Caco-2 (cell line): ENCODE data around the gene CDA. TPM values are rescaled to one million over a fixed set of nuclear protein-coding genes. Genes with fewer than 3 reads are reported as not detected.

Experiments
- BruUV-seq: library from RNA; stranded (reverse); fragments of 400-500 nt; replicated peaks from 2 replicates; lab custom pipeline; 2021; lab: Mats Ljungman, UMichigan
- CTCF ChIA-PET: fragments of 300-600 bp; sonication (Branson Sonifier 250); formaldehyde crosslinking; loops from one replicate; lab custom pipeline; 2022; ENCODE audit warnings: antibody characterized with exemption; lab: Charles Lee
- POLR2A ChIA-PET: fragments of 300-600 bp; sonication (Branson Sonifier 250); formaldehyde crosslinking; loops from one replicate; lab custom pipeline; 2022; ENCODE audit warnings: antibody characterized with exemption; lab: Charles Lee
- DNase-seq, 2 experiments: peaks; one replicate each; pipeline versions ENCODE4 v3.0.0 to v3.0.0-alpha.2; 2020 to 2022
- H3K27me3 ChIP-seq: replicated peaks from 2 replicates; pipeline ENCODE4 v1.6.0; 2011; ENCODE audit warnings: low read length; ENCODE audit not compliant: control insufficient read depth, insufficient read depth
- H3K36me3 ChIP-seq: 2 replicates; pipeline ENCODE4 v1.5.1; 2011; ENCODE audit warnings: low read length; ENCODE audit not compliant: control insufficient read depth, insufficient read depth
- H3K4me1 ChIP-seq: fragments of 250-450 bp; sonication (Bioruptor Pico); 2 replicates; pipeline ENCODE4 v1.5.1; 2020; ENCODE audit warnings: mild to moderate bottlenecking
- H3K4me3 ChIP-seq: 2 replicates; pipeline ENCODE4 v1.5.1; 2011; ENCODE audit warnings: low read depth, mild to moderate bottlenecking, control low read depth, low read length
- H3K9me3 ChIP-seq: fragments of 250-450 bp; sonication (Bioruptor Pico); 2 replicates; pipeline ENCODE4 v1.5.1; 2020; ENCODE audit warnings: mild to moderate bottlenecking, moderate library complexity
- H3K27ac Mint-ChIP-seq: one replicate; pipeline ENCODE4 v1.8.0; 2022; ENCODE audit warnings: mixed read lengths; ENCODE audit not compliant: unreplicated experiment
- H3K27me3 Mint-ChIP-seq: one replicate; pipeline ENCODE4 v1.8.0; 2022; ENCODE audit warnings: mixed read lengths; ENCODE audit not compliant: insufficient read depth, unreplicated experiment
- H3K36me3 Mint-ChIP-seq: one replicate; pipeline ENCODE4 v1.8.0; 2022; ENCODE audit warnings: mild to moderate bottlenecking, mixed read lengths; ENCODE audit not compliant: insufficient read depth, unreplicated experiment
- H3K4me1 Mint-ChIP-seq: one replicate; pipeline ENCODE4 v1.8.0; 2022; ENCODE audit warnings: low read depth, mixed read lengths; ENCODE audit not compliant: unreplicated experiment
- H3K4me3 Mint-ChIP-seq: one replicate; pipeline ENCODE4 v1.8.0; 2022; ENCODE audit warnings: mild to moderate bottlenecking, moderate library complexity, mixed read lengths; ENCODE audit not compliant: unreplicated experiment
- H3K9me3 Mint-ChIP-seq: one replicate; pipeline ENCODE4 v1.8.0; 2022; ENCODE audit warnings: mixed read lengths; ENCODE audit not compliant: unreplicated experiment
- intact Hi-C: fragments of 100-400 bp; cut with micrococcal nuclease; formaldehyde crosslinking; loops from one replicate; pipeline ENCODE4 v1.10.0; 2022; ENCODE audit not compliant: unreplicated experiment
- total RNA-seq: library from RNA; stranded (reverse); gene quantifications from 2 replicates; pipeline ENCODE4 v1.2.3, GENCODE V29; 2022
- TF ChIP-seq, protein P1 (sequence below), 2 experiments: fragments of 200-600 bp in 1 of 2; IDR thresholded peaks; 1 replicate in 1 of 2; 2 replicates in 1 of 2; pipeline versions ENCODE4 v1.5.1 to v1.8.0; 2011 to 2022; ENCODE audit warnings: antibody characterized with exemption in 1 of 2, control low read depth in 1 of 2, inconsistent platforms in 1 of 2, low read depth in 1 of 2, low read length in 1 of 2, mild to moderate bottlenecking in 1 of 2, moderate library complexity in 1 of 2; ENCODE audit not compliant: insufficient read depth in 1 of 2, severe bottlenecking in 1 of 2, unreplicated experiment in 1 of 2

Gene CDA
- total RNA-seq, 1 experiment from 2014 or later = 0.95 TPM

DNA sequence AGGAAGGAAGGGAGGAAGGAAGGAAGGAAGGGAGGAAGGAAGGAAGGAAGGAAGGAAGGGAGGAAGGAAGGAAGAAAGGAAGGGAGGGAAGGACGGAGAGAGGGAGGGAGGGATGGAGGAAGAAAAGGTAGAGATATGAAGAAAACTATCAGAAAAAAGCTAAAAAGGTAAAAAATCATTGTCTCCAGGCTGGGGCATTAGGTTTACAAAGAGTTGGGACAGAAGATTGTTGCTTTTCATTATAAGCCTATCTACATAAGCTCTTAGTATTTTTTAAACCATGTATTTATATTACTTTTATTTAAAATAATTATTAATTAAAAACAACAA is 37.2 kb downstream of the CDA start:
- BruUV-seq = no TSS peak
- Mint-ChIP-seq H3K36me3 (no peaks in the 10 kb centered on the region), H3K27ac (no peak overlapping the region), H3K9me3 (no peaks in the 10 kb centered on the region), H3K4me1 (peaks cover 6% of the 10 kb centered on the region), H3K27me3 (no peaks in the 10 kb centered on the region), H3K4me3 (no peak overlapping the region)
- Histone ChIP-seq H3K4me1 (no peaks in the 10 kb centered on the region), H3K4me3 (no peak overlapping the region), H3K27me3 (no peaks in the 10 kb centered on the region), H3K36me3 (no peaks in the 10 kb centered on the region), H3K9me3 (no peaks in the 10 kb centered on the region)
- TF ChIP-seq, protein P1, sequence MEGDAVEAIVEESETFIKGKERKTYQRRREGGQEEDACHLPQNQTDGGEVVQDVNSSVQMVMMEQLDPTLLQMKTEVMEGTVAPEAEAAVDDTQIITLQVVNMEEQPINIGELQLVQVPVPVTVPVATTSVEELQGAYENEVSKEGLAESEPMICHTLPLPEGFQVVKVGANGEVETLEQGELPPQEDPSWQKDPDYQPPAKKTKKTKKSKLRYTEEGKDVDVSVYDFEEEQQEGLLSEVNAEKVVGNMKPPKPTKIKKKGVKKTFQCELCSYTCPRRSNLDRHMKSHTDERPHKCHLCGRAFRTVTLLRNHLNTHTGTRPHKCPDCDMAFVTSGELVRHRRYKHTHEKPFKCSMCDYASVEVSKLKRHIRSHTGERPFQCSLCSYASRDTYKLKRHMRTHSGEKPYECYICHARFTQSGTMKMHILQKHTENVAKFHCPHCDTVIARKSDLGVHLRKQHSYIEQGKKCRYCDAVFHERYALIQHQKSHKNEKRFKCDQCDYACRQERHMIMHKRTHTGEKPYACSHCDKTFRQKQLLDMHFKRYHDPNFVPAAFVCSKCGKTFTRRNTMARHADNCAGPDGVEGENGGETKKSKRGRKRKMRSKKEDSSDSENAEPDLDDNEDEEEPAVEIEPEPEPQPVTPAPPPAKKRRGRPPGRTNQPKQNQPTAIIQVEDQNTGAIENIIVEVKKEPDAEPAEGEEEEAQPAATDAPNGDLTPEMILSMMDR (IDR thresholded peaks at IDR 0.05; ENCODE audit: insufficient read depth in 1 of 2, low read depth in 1 of 2, low read length in 1 of 2, severe bottlenecking in 1 of 2, unreplicated experiment in 1 of 2) = no peak
- ChIA-PET POLR2A (no interaction called here), CTCF (no interaction called here)
- intact Hi-C loops = no loop called here
- no peak for DNase-seq

DNA sequence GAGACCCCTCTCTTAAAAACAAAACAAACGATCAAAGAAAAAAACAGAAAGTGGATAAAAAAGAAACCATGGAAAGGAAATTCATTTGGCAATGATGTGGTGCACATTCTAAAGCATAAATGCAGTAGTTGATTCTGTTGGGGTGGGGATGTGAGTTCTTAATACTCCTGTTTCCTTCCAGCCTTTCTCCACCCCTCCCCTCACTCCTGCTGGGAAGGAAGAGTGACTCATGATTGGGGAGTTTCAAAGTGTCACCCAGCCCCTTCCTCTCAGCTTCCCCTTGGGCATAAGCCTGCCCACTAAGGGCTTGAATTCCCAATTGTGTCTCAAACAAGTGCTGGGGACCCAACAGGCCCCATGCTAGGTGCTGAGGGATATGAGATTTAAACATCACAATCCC is 37.6 kb downstream of the CDA start:
- no peak for DNase-seq
- Mint-ChIP-seq H3K9me3 (no peaks in the 10 kb centered on the region), H3K27me3 (no peaks in the 10 kb centered on the region), H3K4me3 (no peak overlapping the region), H3K4me1 (peaks cover 6% of the 10 kb centered on the region), H3K27ac (no peak overlapping the region), H3K36me3 (no peaks in the 10 kb centered on the region)
- no peaks in the 10 kb centered on the region for H3K36me3 ChIP-seq
- CTCF ChIA-PET = no interaction called here
- H3K4me1 ChIP-seq = no peaks in the 10 kb centered on the region
- POLR2A ChIA-PET = no interaction called here
- no peaks in the 10 kb centered on the region for H3K9me3 ChIP-seq
- no TSS peak for BruUV-seq
- intact Hi-C loops = no loop called here
- H3K27me3 ChIP-seq = no peaks in the 10 kb centered on the region
- TF ChIP-seq, protein P1 (IDR thresholded peaks at IDR 0.05; ENCODE audit: insufficient read depth in 1 of 2, low read depth in 1 of 2, low read length in 1 of 2, severe bottlenecking in 1 of 2, unreplicated experiment in 1 of 2) = no peak
- H3K4me3 ChIP-seq = no peak overlapping the region

DNA sequence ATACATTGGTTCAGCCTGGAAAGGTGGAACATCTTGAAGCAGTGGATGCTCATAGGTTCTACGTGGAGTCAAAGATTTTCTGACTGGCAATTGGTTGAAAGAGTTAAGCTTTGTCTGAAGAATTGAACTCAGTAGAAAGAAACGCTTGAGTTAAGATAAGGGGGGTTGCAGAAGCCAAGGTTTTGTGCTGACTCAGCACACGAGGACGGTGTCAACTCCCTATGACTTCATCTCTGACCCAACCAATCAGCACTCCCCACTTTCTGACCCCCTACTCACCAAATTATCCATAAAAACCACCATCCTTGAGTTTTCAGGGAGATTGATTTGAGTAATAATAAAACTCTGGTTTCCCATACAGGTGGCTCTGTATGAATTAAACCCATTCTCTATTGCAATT is 41.8 kb downstream of the CDA start:
- Mint-ChIP-seq H3K27ac (no peak overlapping the region), H3K9me3 (no peaks in the 10 kb centered on the region), H3K4me1 (peaks cover 9% of the 10 kb centered on the region), H3K4me3 (no peak overlapping the region), H3K27me3 (no peaks in the 10 kb centered on the region), H3K36me3 (no peaks in the 10 kb centered on the region)
- CTCF ChIA-PET = no interaction called here
- no peaks in the 10 kb centered on the region for H3K27me3 ChIP-seq
- no peak for DNase-seq
- H3K4me3 ChIP-seq = no peak overlapping the region
- POLR2A ChIA-PET = no interaction called here
- TF ChIP-seq, protein P1 (IDR thresholded peaks at IDR 0.05; ENCODE audit: insufficient read depth in 1 of 2, low read depth in 1 of 2, low read length in 1 of 2, severe bottlenecking in 1 of 2, unreplicated experiment in 1 of 2) = no peak
- H3K36me3 ChIP-seq = no peaks in the 10 kb centered on the region
- BruUV-seq = no TSS peak
- H3K9me3 ChIP-seq = no peaks in the 10 kb centered on the region
- intact Hi-C loops = loop anchor here (5.0 kb wide), 1 partner anchor 93 kb away; no protein-coding TSS in a partner anchor
- H3K4me1 ChIP-seq = peaks cover 20% of the 10 kb centered on the region
